GM12878 (cell line): ENCODE results near the gene SPATA24. TPM values are rescaled to one million over a fixed set of nuclear protein-coding genes. Genes with fewer than 3 reads are reported as not detected.
A peak's percentile ranks its signal among the peaks of the same experiment; 100 is the strongest.

Experiments
- ATAC-seq: fragments of 200-7000 bp; cut with Tn5 transposase; 3 replicates; pipeline ENCODE4 v1.9.1; 2020; ENCODE audit warnings: mild to moderate bottlenecking, moderate library complexity
- Bru-seq: library from RNA; stranded (reverse); fragments of 400-500 nt; gene quantifications from one replicate; lab custom pipeline; 2021; lab: Mats Ljungman, UMichigan
- BruChase-seq, 2 experiments: library from RNA; stranded (reverse); fragments of 400-500 nt; gene quantifications; one replicate each; lab custom pipeline; 2021; lab: Mats Ljungman, UMichigan
- BruUV-seq: library from RNA; stranded (reverse); fragments of 400-500 nt; replicated peaks from 2 replicates; lab custom pipeline; 2021; lab: Mats Ljungman, UMichigan
- CTCF ChIA-PET: fragments of 300-600 bp; sonication (Branson Sonifier 250); formaldehyde crosslinking; extraction: SDS; loops from one replicate; lab custom pipeline; 2021; ENCODE audit warnings: inconsistent platforms; lab: Yijun Ruan, JAX
- POLR2A ChIA-PET: fragments of 350-600 bp; formaldehyde crosslinking; extraction: SDS; loops from one replicate; lab custom pipeline; 2021; ENCODE audit warnings: inconsistent platforms; lab: Charles Lee
- RAD21 ChIA-PET: fragments of 300-600 bp; sonication (Branson Sonifier 250); formaldehyde crosslinking; loops from one replicate; lab custom pipeline; 2023; ENCODE audit warnings: antibody characterized with exemption; ENCODE audit not compliant: unreplicated experiment; lab: Charles Lee
- SMC1A ChIA-PET: fragments of 300-600 bp; sonication (Branson Sonifier 250); formaldehyde crosslinking; loops from one replicate; lab custom pipeline; 2023; ENCODE audit not compliant: unreplicated experiment, uncharacterized antibody; lab: Charles Lee
- DNase-seq: peaks from one replicate; pipeline ENCODE4 v3.0.0-alpha.2; 2011; ENCODE audit warnings: low read depth, low spot score
- FAIRE-seq: peaks from 3 replicates; lab custom pipeline; 2011; peaks lifted over from hg19 to GRCh38; lab: Jason Lieb, UNC
- H2AFZ ChIP-seq: 2 replicates; pipeline ENCODE4 v1.6.0; 2011; ENCODE audit warnings: low read depth, low read length, control low read depth; ENCODE audit not compliant: control insufficient read depth
- H3K27ac ChIP-seq: 2 replicates; pipeline ENCODE4 v1.5.1; 2011; ENCODE audit warnings: control low read depth; ENCODE audit not compliant: control insufficient read depth, insufficient read depth
- H3K27me3 ChIP-seq, 2 experiments: replicated peaks in 1 of 2; 2 replicates each; pipeline versions ENCODE4 v1.6.0 to v1.6.1; 2011; ENCODE audit warnings: low read length in 1 of 2; ENCODE audit not compliant: control insufficient read depth in 2 of 2, insufficient read depth in 2 of 2
- H3K36me3 ChIP-seq, 2 experiments: 2 replicates each; pipeline ENCODE4 v1.5.1; 2011; ENCODE audit warnings: low read length in 1 of 2; ENCODE audit not compliant: control insufficient read depth in 2 of 2, insufficient read depth in 2 of 2
- H3K4me1 ChIP-seq: 2 replicates; pipeline ENCODE4 v1.6.1; 2011; ENCODE audit warnings: mild to moderate bottlenecking, low read length, moderate library complexity, mixed read lengths; ENCODE audit not compliant: control insufficient read depth, insufficient read depth
- H3K4me2 ChIP-seq: 2 replicates; pipeline ENCODE4 v1.6.0; 2011; ENCODE audit warnings: control low read depth; ENCODE audit not compliant: control insufficient read depth, insufficient read depth
- H3K4me3 ChIP-seq: fragments of 200-600 bp; sonication (generic); 2 replicates; pipeline ENCODE4 v1.5.1; 2016
- H3K79me2 ChIP-seq: 2 replicates; pipeline ENCODE4 v1.6.0; 2011; ENCODE audit warnings: low read length; ENCODE audit not compliant: control insufficient read depth, insufficient read depth
- H3K9ac ChIP-seq: 2 replicates; pipeline ENCODE4 v1.8.0; 2011; ENCODE audit warnings: low read length, control low read depth, mixed read lengths; ENCODE audit not compliant: control insufficient read depth, insufficient read depth
- H3K9me3 ChIP-seq: replicated peaks from 3 replicates; pipeline ENCODE4 v1.5.1; 2011; ENCODE audit warnings: mild to moderate bottlenecking, low read length; ENCODE audit not compliant: control insufficient read depth, insufficient read depth
- H4K20me1 ChIP-seq: 2 replicates; pipeline ENCODE4 v1.6.0; 2011; ENCODE audit not compliant: control insufficient read depth, insufficient read depth
- CBX3 ChIP-seq: fragments of 200-600 bp; sonication (generic); IDR thresholded peaks from 2 replicates; pipeline ENCODE4 v1.6.1; 2016; ENCODE audit warnings: low read depth, borderline replicate concordance
- DPF2 ChIP-seq: fragments of 450-650 bp; IDR thresholded peaks from 2 replicates; pipeline ENCODE4 v1.6.1; 2017; ENCODE audit warnings: mild to moderate bottlenecking
- ETV6 ChIP-seq, 2 experiments: fragments of 450-650 bp in 1 of 2; IDR thresholded peaks in 1 of 2; conservative IDR thresholded peaks in 1 of 2; 2 replicates each; pipeline ENCODE4 v1.6.1; 2014; ENCODE audit warnings: antibody characterized with exemption in 1 of 2, borderline replicate concordance in 1 of 2, low read depth in 1 of 2, mild to moderate bottlenecking in 1 of 2, moderate library complexity in 1 of 2
- FOXK2 ChIP-seq: fragments of 450-650 bp; IDR thresholded peaks from 2 replicates; pipeline ENCODE4 v1.6.1; 2017; ENCODE audit warnings: mild to moderate bottlenecking, moderate library complexity
- IKZF2 ChIP-seq, 2 experiments: fragments of 450-650 bp; IDR thresholded peaks; 2 replicates each; pipeline ENCODE4 v1.6.1; 2017; ENCODE audit warnings: mild to moderate bottlenecking in 2 of 2, moderate library complexity in 2 of 2
- IRF4 ChIP-seq: IDR thresholded peaks from 2 replicates; pipeline ENCODE4 v1.6.1; 2011; ENCODE audit warnings: low read depth, low read length
- MTA2 ChIP-seq: fragments of 450-650 bp; IDR thresholded peaks from 2 replicates; pipeline ENCODE4 v1.6.1; 2016; ENCODE audit warnings: low read depth, mild to moderate bottlenecking, moderate library complexity
- NR2C1 ChIP-seq: fragments of 450-650 bp; IDR thresholded peaks from 2 replicates; pipeline ENCODE4 v1.6.1; 2017; ENCODE audit warnings: antibody characterized with exemption, mild to moderate bottlenecking, moderate library complexity
- STAT1 ChIP-seq: fragments of 450-650 bp; conservative IDR thresholded peaks from 2 replicates; pipeline ENCODE4 v1.6.1; 2014; ENCODE audit warnings: antibody characterized with exemption, mild to moderate bottlenecking
- TCF7 ChIP-seq: IDR thresholded peaks from 2 replicates; pipeline ENCODE4 v1.6.1; 2014; ENCODE audit warnings: antibody characterized with exemption, borderline replicate concordance
- WGBS: methylation state at CpG from one replicate; pipeline ENCODE4 v1.1.6; 2016; ENCODE audit warnings: low lambda C conversion rate; ENCODE audit not compliant: insufficient replicate concordance, insufficient coverage; ENCODE audit errors: missing lambda C conversion rate; 5-methylcytosine and 5-hydroxymethylcytosine counted together
- in situ Hi-C: fragments of 300-500 bp; cut with MboI; formaldehyde crosslinking; loops from 9 replicates; pipeline ENCODE4 v1.14.3; 2018; ENCODE audit warnings: mixed read lengths
- intact Hi-C: fragments of 100-400 bp; cut with micrococcal nuclease; formaldehyde crosslinking; loops from one replicate; pipeline ENCODE4 v1.14.2; 2022; ENCODE audit not compliant: unreplicated experiment
- long read RNA-seq, 2 experiments: library from polyadenylated mRNA; unstranded; transcript quantifications; one replicate each; pipeline ENCODE4 v2.0.0, GENCODE V29; 2019 to 2020
- polyA minus RNA-seq, 3 experiments: library from RNA; depleted of rRNA, polyadenylated mRNA; stranded (reverse); fragments of >200 nt; gene quantifications; 2 replicates each; pipeline ENCODE4 v1.2.3, GENCODE V29; 2011
- polyA plus RNA-seq, 11 experiments: library from polyadenylated mRNA; depleted of rRNA in 4 of 11; unstranded in 6 of 11; stranded (reverse) in 5 of 11; fragments of >200 nt; fragmentation: Nextera tagmentation in 4 of 11; fragmentation: Illumina TruSeq in 1 of 11; extraction: Ambion mirVana in 4 of 11; extraction: Trizol in 1 of 11; gene quantifications; 1 replicate in 1 of 11; 2 replicates in 10 of 11; pipeline versions ENCODE4 v1.2.1 to v1.2.3, GENCODE V29; 2011 to 2016; ENCODE audit warnings: inconsistent platforms in 2 of 11, missing spikeins in 2 of 11, low read depth in 1 of 11
- total RNA-seq, 4 experiments: library from RNA; depleted of rRNA in 3 of 4; stranded (reverse); fragments of >200 nt in 3 of 4; fragmentation: Illumina TruSeq in 1 of 4; extraction: Trizol in 1 of 4; gene quantifications; 2 replicates each; pipeline versions ENCODE4 v1.2.1 to v1.2.3, GENCODE V29; 2013 to 2021
- TF ChIP-seq, protein P1 (sequence below): fragments of 150-350 bp; IDR thresholded peaks from 2 replicates; pipeline ENCODE4 v1.6.1; 2014; ENCODE audit warnings: mild to moderate bottlenecking, low read depth, low read length
- TF ChIP-seq, protein P2 (sequence below): fragments of 450-650 bp; IDR thresholded peaks from 2 replicates; pipeline ENCODE4 v1.6.1; 2017; ENCODE audit warnings: mild to moderate bottlenecking
- TF ChIP-seq, protein P3 (sequence below): IDR thresholded peaks from 2 replicates; pipeline ENCODE4 v1.6.1; 2012; ENCODE audit warnings: low read length, inconsistent platforms

Gene SPATA24, protein sequence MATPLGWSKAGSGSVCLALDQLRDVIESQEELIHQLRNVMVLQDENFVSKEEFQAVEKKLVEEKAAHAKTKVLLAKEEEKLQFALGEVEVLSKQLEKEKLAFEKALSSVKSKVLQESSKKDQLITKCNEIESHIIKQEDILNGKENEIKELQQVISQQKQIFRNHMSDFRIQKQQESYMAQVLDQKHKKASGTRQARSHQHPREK
- 8.9 and 9.5 TPM in 2 replicates for total RNA-seq (2013; cell fraction: nucleolus; rRNA removed)
- total RNA-seq (2014; rRNA removed) (5.1 and 8.1 TPM in 2 replicates), total RNA-seq (2014; rRNA removed; fragmentation: Illumina TruSeq; extraction: Trizol) (6.3 and 8.1 TPM in 2 replicates), total RNA-seq (2021) (4.1 and 5.6 TPM in 2 replicates), polyA plus RNA-seq (2011; rRNA removed) (5.3 and 6.0 TPM in 2 replicates), polyA plus RNA-seq (2014; fragmentation: Illumina TruSeq; extraction: Trizol) (6.1 and 9.8 TPM in 2 replicates), polyA plus RNA-seq (2014; fragmentation: Nextera tagmentation; extraction: Ambion mirVana) (1 to 10 TPM; 7.6 to 8.5 TPM), polyA plus RNA-seq (2014; rRNA removed) (7.1 and 7.2 TPM in 2 replicates), polyA plus RNA-seq (2016; fragmentation: Nextera tagmentation; extraction: Ambion mirVana) (1 to 10 TPM; 7.0 to 7.4 TPM), polyA minus RNA-seq (2011; rRNA and poly(A)+ RNA removed) (2.2 and 2.6 TPM in 2 replicates), Bru-seq, nascent RNA (percentile 61 among the genes with signal in this experiment), BruChase-seq, experiment 1, labeled RNA remaining after a 6-hour chase (percentile 48 among the genes with signal in this experiment), BruChase-seq, experiment 2, labeled RNA remaining after a 2-hour chase (percentile 50 among the genes with signal in this experiment)
- polyA plus RNA-seq (2011; ENCODE audit: low read depth): 8.4 TPM
- 2.9 and 3.7 TPM in 2 replicates for polyA plus RNA-seq (2011; cell fraction: cytosol; rRNA removed)
- 3.2 and 4.8 TPM in 2 replicates for polyA plus RNA-seq (2011; cell fraction: nucleus; rRNA removed)
- 7.6 and 8.6 TPM in 2 replicates for polyA plus RNA-seq (2012)
- not detected in 2 replicates for polyA minus RNA-seq (2011; cell fraction: cytosol; rRNA and poly(A)+ RNA removed)
- 2.3 and 3.4 TPM in 2 replicates for polyA minus RNA-seq (2011; cell fraction: nucleus; rRNA and poly(A)+ RNA removed)
- long read RNA-seq, experiment 1, partial matches to known transcripts: 1 of 2 reads
- long read RNA-seq, experiment 1, other reads (novel, unspliced or antisense): 0 of 2 reads
- long read RNA-seq, experiment 2, partial matches to known transcripts: 0 of 5 reads
- long read RNA-seq, experiment 2, other reads (novel, unspliced or antisense): 1 of 5 reads

DNA sequence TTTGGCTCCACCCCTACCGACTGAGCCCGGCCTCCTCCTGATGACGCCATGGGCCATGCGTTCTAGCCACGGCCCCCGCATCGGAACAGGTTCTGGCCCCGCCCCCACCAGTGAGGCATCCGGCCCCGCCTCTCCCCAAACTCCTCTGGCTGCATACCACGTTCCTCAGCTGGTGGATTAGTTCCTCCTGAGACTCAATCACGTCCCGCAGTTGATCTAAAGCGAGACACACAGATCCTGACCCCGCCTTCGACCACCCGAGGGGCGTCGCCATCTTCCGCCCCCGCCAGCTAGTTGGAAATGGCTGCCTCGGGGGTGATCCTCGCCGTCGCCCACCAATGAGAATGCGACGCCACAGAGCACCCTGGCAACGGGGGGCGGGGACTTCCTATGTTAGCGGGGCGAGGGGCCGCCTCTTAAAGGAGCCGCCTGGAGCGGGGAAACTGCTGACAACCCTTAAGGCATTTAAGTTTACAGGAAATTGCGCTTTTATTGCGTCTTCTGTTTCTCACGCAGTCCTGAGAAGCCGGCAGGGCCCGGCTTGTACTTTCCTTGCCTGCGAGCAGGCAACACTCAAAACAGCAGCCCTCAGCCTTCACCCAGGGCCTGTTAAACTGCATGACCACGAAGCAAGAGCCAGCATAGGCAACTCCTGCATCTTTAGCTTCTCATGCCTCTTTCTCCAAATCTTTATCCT, at the start of gene SPATA24:
Gene SPATA24, minus strand, starts transcription at position 303 of the 697 bp plus-strand sequence. Its CDS starts 29 bp downstream, at position 274.
- FAIRE-seq: peak; percentile 73
- RAD21 ChIA-PET: interaction anchor here (0.7 to 3.1 kb wide), 11 partner anchors 11 to 153 kb away, joined by 3 to 17 read pairs (median 7); partner anchors contain the start of genes DNAJC18, MZB1 and PAIP2
- POLR2A ChIA-PET: interaction anchor here (0.5 to 7.0 kb wide), 16 partner anchors 10 to 1557 kb away, joined by 3 to 74 read pairs (median 3); partner anchors contain the start of genes DNAJC18, MZB1 and PAIP2
- TF ChIP-seq NR2C1: no peak
- TF ChIP-seq IKZF2 (IDR thresholded peaks at IDR 0.05): no peak
- TF ChIP-seq FOXK2: no peak
- TF ChIP-seq MTA2: no peak; the same call in 1 of the 2 replicates
- TF ChIP-seq, protein P1, sequence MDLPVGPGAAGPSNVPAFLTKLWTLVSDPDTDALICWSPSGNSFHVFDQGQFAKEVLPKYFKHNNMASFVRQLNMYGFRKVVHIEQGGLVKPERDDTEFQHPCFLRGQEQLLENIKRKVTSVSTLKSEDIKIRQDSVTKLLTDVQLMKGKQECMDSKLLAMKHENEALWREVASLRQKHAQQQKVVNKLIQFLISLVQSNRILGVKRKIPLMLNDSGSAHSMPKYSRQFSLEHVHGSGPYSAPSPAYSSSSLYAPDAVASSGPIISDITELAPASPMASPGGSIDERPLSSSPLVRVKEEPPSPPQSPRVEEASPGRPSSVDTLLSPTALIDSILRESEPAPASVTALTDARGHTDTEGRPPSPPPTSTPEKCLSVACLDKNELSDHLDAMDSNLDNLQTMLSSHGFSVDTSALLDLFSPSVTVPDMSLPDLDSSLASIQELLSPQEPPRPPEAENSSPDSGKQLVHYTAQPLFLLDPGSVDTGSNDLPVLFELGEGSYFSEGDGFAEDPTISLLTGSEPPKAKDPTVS: no peak
- no peak for TF ChIP-seq ETV6 (conservative IDR thresholded peaks at IDR 0.05 in 1 of 2, IDR thresholded peaks at IDR 0.05 in 1 of 2; ENCODE audit: borderline replicate concordance in 1 of 2, low read depth in 1 of 2)
- TF ChIP-seq CBX3: no peak
- no peak for TF ChIP-seq DPF2
- no peak for TF ChIP-seq TCF7
- TF ChIP-seq, protein P2, sequence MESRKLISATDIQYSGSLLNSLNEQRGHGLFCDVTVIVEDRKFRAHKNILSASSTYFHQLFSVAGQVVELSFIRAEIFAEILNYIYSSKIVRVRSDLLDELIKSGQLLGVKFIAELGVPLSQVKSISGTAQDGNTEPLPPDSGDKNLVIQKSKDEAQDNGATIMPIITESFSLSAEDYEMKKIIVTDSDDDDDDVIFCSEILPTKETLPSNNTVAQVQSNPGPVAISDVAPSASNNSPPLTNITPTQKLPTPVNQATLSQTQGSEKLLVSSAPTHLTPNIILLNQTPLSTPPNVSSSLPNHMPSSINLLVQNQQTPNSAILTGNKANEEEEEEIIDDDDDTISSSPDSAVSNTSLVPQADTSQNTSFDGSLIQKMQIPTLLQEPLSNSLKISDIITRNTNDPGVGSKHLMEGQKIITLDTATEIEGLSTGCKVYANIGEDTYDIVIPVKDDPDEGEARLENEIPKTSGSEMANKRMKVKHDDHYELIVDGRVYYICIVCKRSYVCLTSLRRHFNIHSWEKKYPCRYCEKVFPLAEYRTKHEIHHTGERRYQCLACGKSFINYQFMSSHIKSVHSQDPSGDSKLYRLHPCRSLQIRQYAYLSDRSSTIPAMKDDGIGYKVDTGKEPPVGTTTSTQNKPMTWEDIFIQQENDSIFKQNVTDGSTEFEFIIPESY: no peak
- no peak for TF ChIP-seq STAT1
- TF ChIP-seq IRF4: no peak
- TF ChIP-seq, protein P3, sequence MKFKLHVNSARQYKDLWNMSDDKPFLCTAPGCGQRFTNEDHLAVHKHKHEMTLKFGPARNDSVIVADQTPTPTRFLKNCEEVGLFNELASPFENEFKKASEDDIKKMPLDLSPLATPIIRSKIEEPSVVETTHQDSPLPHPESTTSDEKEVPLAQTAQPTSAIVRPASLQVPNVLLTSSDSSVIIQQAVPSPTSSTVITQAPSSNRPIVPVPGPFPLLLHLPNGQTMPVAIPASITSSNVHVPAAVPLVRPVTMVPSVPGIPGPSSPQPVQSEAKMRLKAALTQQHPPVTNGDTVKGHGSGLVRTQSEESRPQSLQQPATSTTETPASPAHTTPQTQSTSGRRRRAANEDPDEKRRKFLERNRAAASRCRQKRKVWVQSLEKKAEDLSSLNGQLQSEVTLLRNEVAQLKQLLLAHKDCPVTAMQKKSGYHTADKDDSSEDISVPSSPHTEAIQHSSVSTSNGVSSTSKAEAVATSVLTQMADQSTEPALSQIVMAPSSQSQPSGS: peak; percentile 87

More for the DNA sequence above, at the start of gene SPATA24:
- DNase-seq (peak; percentile 95), ATAC-seq (peak; percentile 86)
- Histone ChIP-seq H3K27me3 (no peaks in the 10 kb centered on the region), H3K4me1 (peaks cover 30% of the 10 kb centered on the region), H3K36me3 (no peaks in the 10 kb centered on the region; a peak in 1 of 4 replicates), H3K27ac (peak within 1 kb of the TSS; percentile 83), H3K79me2 (peaks cover 3% of the 10 kb centered on the region; the same call in 1 of the 2 replicates), H3K4me3 (peak within 1 kb of the TSS; percentile 74), H3K4me2 (peak within 1 kb of the TSS; percentile 98), H3K9me3 (no peaks in the 10 kb centered on the region; the same call in 2 of the 3 replicates), H3K9ac (peak within 1 kb of the TSS; percentile 67), H2AFZ (peak within 1 kb of the TSS; percentile 83), H4K20me1 (no peaks in the 10 kb centered on the region)
- intact Hi-C loops (loop anchor here (2.0 kb wide), 1 partner anchor 43 kb away; no protein-coding TSS in a partner anchor), in situ Hi-C loops (no loop called here)
- WGBS: under 1% methylated on average over 41 of the region's 41 CpGs
- SMC1A ChIA-PET: interaction anchor here (1.0 to 5.0 kb wide), 9 partner anchors 10 to 132 kb away, joined by 3 to 19 read pairs (median 6); partner anchors contain the start of genes MZB1 and PAIP2
- CTCF ChIA-PET: interaction anchor here (0.7 to 3.5 kb wide), 15 partner anchors 8 to 248 kb away, joined by 3 to 26 read pairs (median 4); partner anchors contain the start of genes DNAJC18, MATR3 and MZB1
- no TSS peak for BruUV-seq
